ENCODE results near the gene OR7G3. TPM values are rescaled to one million over a fixed set of nuclear protein-coding genes. Genes with fewer than 3 reads are reported as not detected.

OR7G3 gene
- total RNA-seq, 1 donor from 2014 or later, result not detected

DNA sequence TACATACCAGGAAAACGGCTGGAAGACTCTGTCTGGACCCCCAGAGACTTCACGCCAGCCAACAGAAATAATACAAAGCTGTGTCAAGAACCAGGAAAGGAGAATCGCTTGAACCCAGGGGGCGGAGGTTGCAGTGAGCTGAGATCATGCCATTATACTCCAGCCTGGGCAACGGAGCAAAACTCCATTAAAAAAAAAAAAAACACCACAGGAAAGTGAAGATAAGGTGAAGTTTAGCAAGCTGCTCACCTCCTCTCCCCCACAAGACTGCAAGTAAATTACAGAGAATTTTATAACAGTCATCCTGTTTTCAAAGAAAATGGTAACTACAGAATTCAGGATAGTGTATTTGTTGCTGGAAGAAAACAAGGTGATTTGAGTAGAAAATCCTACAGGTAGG is 10.2 kb downstream of the OR7G3 start:
- H3K27me3 ChIP-seq, result no peaks in the 10 kb centered on the region
- no peaks in the 10 kb centered on the region for H3K9me3 ChIP-seq
- TF ChIP-seq POLR2A (IDR thresholded peaks at IDR 0.05) (no peak), POLR2AphosphoS5 (IDR thresholded peaks at IDR 0.05; ENCODE audit: insufficient read depth in 1 of 2, low read depth in 1 of 2) (no peak)
- TF ChIP-seq, protein P1, sequence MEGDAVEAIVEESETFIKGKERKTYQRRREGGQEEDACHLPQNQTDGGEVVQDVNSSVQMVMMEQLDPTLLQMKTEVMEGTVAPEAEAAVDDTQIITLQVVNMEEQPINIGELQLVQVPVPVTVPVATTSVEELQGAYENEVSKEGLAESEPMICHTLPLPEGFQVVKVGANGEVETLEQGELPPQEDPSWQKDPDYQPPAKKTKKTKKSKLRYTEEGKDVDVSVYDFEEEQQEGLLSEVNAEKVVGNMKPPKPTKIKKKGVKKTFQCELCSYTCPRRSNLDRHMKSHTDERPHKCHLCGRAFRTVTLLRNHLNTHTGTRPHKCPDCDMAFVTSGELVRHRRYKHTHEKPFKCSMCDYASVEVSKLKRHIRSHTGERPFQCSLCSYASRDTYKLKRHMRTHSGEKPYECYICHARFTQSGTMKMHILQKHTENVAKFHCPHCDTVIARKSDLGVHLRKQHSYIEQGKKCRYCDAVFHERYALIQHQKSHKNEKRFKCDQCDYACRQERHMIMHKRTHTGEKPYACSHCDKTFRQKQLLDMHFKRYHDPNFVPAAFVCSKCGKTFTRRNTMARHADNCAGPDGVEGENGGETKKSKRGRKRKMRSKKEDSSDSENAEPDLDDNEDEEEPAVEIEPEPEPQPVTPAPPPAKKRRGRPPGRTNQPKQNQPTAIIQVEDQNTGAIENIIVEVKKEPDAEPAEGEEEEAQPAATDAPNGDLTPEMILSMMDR (IDR thresholded peaks at IDR 0.05), result no peak
- H3K27ac ChIP-seq, result no peak overlapping the region
- no peaks in the 10 kb centered on the region for H3K4me1 ChIP-seq
- H3K36me3 ChIP-seq, result no peaks in the 10 kb centered on the region
- no peak for DNase-seq (ENCODE audit: extremely low spot score in 2 of 2)
- H3K4me3 ChIP-seq, result no peak overlapping the region
- intact Hi-C loops (cut with DNase I), result loop anchor here (5.0 kb wide), 1 partner anchor 1939 kb away; no protein-coding TSS in a partner anchor

DNA sequence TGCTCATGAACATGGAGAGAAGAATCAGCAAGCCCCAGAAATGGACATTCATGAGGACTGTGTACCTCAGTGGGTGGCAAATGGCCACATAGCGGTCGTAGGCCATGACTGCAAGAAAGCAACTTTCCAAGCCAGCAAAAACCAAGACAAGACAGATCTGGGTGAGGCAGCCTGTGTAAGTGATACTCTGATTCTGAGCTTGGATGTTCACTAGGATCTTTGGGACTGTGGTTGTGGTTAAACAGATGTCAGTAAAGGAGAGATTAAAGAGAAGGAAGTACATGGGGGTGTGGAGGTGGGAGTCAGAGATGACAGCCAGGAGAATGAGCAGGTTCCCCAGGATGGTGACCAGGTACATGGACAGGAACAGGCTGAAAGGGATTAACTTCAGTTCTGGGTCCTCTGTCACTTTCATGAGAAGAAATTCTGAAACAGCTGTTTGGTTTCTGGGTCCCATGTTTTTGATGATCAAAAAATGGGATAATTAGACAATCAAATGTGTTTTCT is 11.4 kb downstream of the OR7G3 start, which contains the start of gene OR7G1:
Gene OR7G1, minus strand, starts transcription at position 457 of the 507 bp plus-strand sequence. Its CDS starts 0 bp downstream, at position 457.
- Histone ChIP-seq H3K27me3 (no peaks in the 10 kb centered on the region), H3K27ac (no peak within 1 kb of the TSS), H3K36me3 (no peaks in the 10 kb centered on the region), H3K9me3 (no peaks in the 10 kb centered on the region), H3K4me1 (no peaks in the 10 kb centered on the region), H3K4me3 (no peak within 1 kb of the TSS)
- no peak for DNase-seq (ENCODE audit: extremely low spot score in 2 of 2)
- TF ChIP-seq POLR2AphosphoS5 (IDR thresholded peaks at IDR 0.05; ENCODE audit: insufficient read depth in 1 of 2, low read depth in 1 of 2) (no peak), POLR2A (IDR thresholded peaks at IDR 0.05) (no peak)
- TF ChIP-seq, protein P1 (IDR thresholded peaks at IDR 0.05), result no peak
- intact Hi-C loops (cut with DNase I), result loop anchor here (5.0 kb wide), 1 partner anchor 1938 kb away; no protein-coding TSS in a partner anchor

DNA sequence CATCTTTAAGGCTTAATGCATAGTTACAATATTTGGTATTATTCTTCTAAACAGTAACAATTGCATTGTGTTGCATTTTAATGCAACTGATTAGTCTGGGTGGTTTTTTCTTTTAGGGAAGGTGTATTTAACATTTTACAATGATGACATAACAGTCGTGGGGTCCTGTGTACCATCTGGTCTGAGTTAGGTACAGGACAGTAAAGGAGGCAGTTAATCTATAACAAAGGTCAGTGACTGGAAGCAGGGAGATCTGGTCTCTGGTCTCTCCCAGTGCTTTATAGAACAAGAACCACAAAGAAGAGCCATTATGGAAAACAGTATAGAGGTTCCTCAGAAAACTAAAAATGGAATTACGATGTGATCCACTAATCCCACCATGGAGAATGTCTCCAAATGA is 16.8 kb downstream of the OR7G3 start:
- H3K4me1 ChIP-seq, result no peaks in the 10 kb centered on the region
- no peak overlapping the region for H3K27ac ChIP-seq
- H3K27me3 ChIP-seq, result no peaks in the 10 kb centered on the region
- DNase-seq (ENCODE audit: extremely low spot score in 2 of 2), result no peak
- TF ChIP-seq, protein P1 (IDR thresholded peaks at IDR 0.05), result no peak
- TF ChIP-seq POLR2AphosphoS5 (IDR thresholded peaks at IDR 0.05; ENCODE audit: insufficient read depth in 1 of 2, low read depth in 1 of 2) (no peak), POLR2A (IDR thresholded peaks at IDR 0.05) (no peak)
- H3K36me3 ChIP-seq, result no peaks in the 10 kb centered on the region
- H3K4me3 ChIP-seq, result no peak overlapping the region
- H3K9me3 ChIP-seq, result no peaks in the 10 kb centered on the region
- intact Hi-C loops (cut with DNase I), result no loop called here

DNA sequence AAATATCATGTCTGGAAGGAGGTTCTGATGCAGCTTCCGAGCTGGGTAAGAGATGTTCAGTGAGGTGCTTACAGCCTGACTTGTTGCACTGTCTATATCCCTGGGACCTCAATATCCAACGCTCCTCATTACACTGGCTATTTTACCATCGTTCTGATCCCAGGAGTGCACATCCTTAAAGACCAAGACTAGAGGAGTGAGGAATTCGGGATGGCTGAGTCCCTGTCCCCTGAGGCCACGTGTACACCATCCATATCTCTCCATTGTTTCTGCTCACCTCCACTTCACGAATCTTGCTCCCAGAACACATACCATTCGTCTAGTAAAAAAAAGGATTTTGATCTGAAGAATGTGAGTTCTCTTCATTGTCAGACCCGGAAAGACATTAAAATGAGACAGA is 19.4 kb downstream of the OR7G3 start, which contains the start of gene OR7G2:
Gene OR7G2, minus strand, starts transcription at position 101 of the 400 bp plus-strand sequence. CDS start 4,232 bp downstream, outside the sequence.
- intact Hi-C loops (cut with DNase I), result no loop called here
- H3K4me3 ChIP-seq, result no peak within 1 kb of the TSS
- no peak for DNase-seq (ENCODE audit: extremely low spot score in 2 of 2)
- no peaks in the 10 kb centered on the region for H3K4me1 ChIP-seq
- TF ChIP-seq, protein P1 (IDR thresholded peaks at IDR 0.05), result no peak
- no peak for TF ChIP-seq POLR2A (IDR thresholded peaks at IDR 0.05)
- TF ChIP-seq POLR2AphosphoS5 (IDR thresholded peaks at IDR 0.05; ENCODE audit: insufficient read depth in 1 of 2, low read depth in 1 of 2), result no peak
- no peaks in the 10 kb centered on the region for H3K27me3 ChIP-seq
- no peaks in the 10 kb centered on the region for H3K9me3 ChIP-seq
- no peak within 1 kb of the TSS for H3K27ac ChIP-seq
- no peaks in the 10 kb centered on the region for H3K36me3 ChIP-seq

DNA sequence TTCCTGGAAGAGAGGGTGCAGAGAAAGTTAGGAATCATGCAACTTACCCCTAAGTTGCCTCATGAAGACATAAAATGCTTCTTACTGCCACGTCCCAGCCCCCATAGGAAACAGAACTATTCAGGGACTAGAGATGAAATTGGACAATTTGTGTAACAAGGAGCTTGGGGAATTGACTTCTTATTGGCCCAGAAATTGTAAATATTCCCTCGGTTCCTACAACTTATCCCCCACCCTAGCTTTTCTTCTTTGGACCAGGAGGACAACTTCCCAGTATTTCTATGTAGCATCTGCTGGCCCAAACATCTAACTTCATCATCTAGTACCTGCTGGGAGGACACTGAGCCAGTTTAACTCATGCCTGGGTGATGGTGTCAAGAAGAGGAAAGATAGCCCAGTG is 40.0 kb downstream of the OR7G3 start, which contains the start of gene OR1M1:
Gene OR1M1, plus strand, starts transcription at position 301 of the 400 bp plus-strand sequence. CDS start 6,184 bp downstream, outside the sequence.
- H3K4me3 ChIP-seq, result no peak within 1 kb of the TSS
- H3K27ac ChIP-seq, result no peak within 1 kb of the TSS
- intact Hi-C loops (cut with DNase I), result no loop called here
- H3K4me1 ChIP-seq, result no peaks in the 10 kb centered on the region
- DNase-seq (ENCODE audit: extremely low spot score in 2 of 2), result no peak
- no peaks in the 10 kb centered on the region for H3K9me3 ChIP-seq
- H3K36me3 ChIP-seq, result no peaks in the 10 kb centered on the region
- H3K27me3 ChIP-seq, result no peaks in the 10 kb centered on the region
- TF ChIP-seq POLR2AphosphoS5 (IDR thresholded peaks at IDR 0.05; ENCODE audit: insufficient read depth in 1 of 2, low read depth in 1 of 2) (no peak), POLR2A (IDR thresholded peaks at IDR 0.05) (no peak)
- TF ChIP-seq, protein P1 (IDR thresholded peaks at IDR 0.05), result no peak

Measured in vagina (tissue), 2 donors.